HCT116 (cell line): Measurements from ENCODE around the gene RPL28. TPM values are rescaled to one million over a fixed set of nuclear protein-coding genes. Genes with fewer than 3 reads are reported as not detected.

ENCODE experiments used
- ATAC-seq: fragments of 200-7000 bp; cut with Tn5 transposase; 2 replicates; pipeline ENCODE4 v1.9.1; 2020; ENCODE audit warnings: mild to moderate bottlenecking, moderate library complexity
- BruUV-seq: library from RNA; stranded (reverse); fragments of 400-500 nt; replicated peaks from 2 replicates; lab custom pipeline; 2021; lab: Mats Ljungman, UMichigan
- CTCF ChIA-PET: fragments of 300-600 bp; sonication (Branson Sonifier 250); formaldehyde crosslinking; loops from one replicate; lab custom pipeline; 2021; ENCODE audit warnings: antibody characterized with exemption; lab: Charles Lee
- POLR2A ChIA-PET: fragments of 300-600, 350-600 bp; sonication (Branson Sonifier 250); formaldehyde crosslinking; loops from one replicate; lab custom pipeline; 2021; ENCODE audit warnings: antibody characterized with exemption; lab: Charles Lee
- RAD21 ChIA-PET, 2 experiments: fragments of 300-600 bp; sonication (Branson Sonifier 250); formaldehyde crosslinking; loops; one replicate each; lab custom pipeline; 2023; ENCODE audit warnings: low total read pairs in 2 of 2; ENCODE audit not compliant: uncharacterized antibody in 2 of 2, unreplicated experiment in 2 of 2, low non-redundant PET in 1 of 2; lab: Charles Lee
- DNase-seq: peaks from one replicate; pipeline ENCODE4 v3.0.0-alpha.2; 2010; ENCODE audit warnings: low read depth, low spot score
- H2AFZ ChIP-seq: fragments of 200-600 bp; shearing (Covaris generic), sonication (generic); 2 replicates; pipeline ENCODE4 v1.6.1; 2017; ENCODE audit warnings: low read depth, mixed run types, mixed read lengths, antibody characterized with exemption, low read length; ENCODE audit not compliant: poor library complexity, severe bottlenecking
- H3K27ac ChIP-seq: 2 replicates; pipeline ENCODE4 v1.5.1; 2012; ENCODE audit warnings: low read depth, low read length
- H3K27me3 ChIP-seq: fragments of 200-600 bp; sonication (generic); 2 replicates; pipeline ENCODE4 v1.6.1; 2016; ENCODE audit warnings: mixed run types, low read length, mixed read lengths; ENCODE audit not compliant: insufficient read depth
- H3K36me3 ChIP-seq, 2 experiments: fragments of 200-500 bp in 1 of 2; fragments of 200-600 bp in 1 of 2; sonication (Bioruptor generic) in 1 of 2; sonication (generic) in 1 of 2; 2 replicates each; pipeline versions ENCODE4 v1.5.1 to v1.6.1; 2014 to 2016; ENCODE audit warnings: low read length in 2 of 2, inconsistent platforms in 1 of 2, mixed read lengths in 1 of 2, mixed run types in 1 of 2; ENCODE audit not compliant: insufficient read depth in 2 of 2, control insufficient read depth in 1 of 2
- H3K4me1 ChIP-seq, 2 experiments: fragments of 200-600 bp in 1 of 2; sonication (generic) in 1 of 2; 2 replicates each; pipeline versions ENCODE4 v1.5.1 to v1.6.1; 2012 to 2017; ENCODE audit warnings: low read length in 2 of 2, inconsistent platforms in 1 of 2, mild to moderate bottlenecking in 1 of 2, mixed read lengths in 1 of 2, mixed run types in 1 of 2, moderate library complexity in 1 of 2; ENCODE audit not compliant: insufficient read depth in 2 of 2, control insufficient read depth in 1 of 2
- H3K4me2 ChIP-seq: fragments of 200-600 bp; sonication (generic); 2 replicates; pipeline ENCODE4 v1.6.1; 2017; ENCODE audit warnings: mixed run types, low read length, mixed read lengths
- H3K4me3 ChIP-seq, 2 experiments: fragments of 200-600 bp in 1 of 2; sonication (generic) in 1 of 2; replicated peaks in 1 of 2; 2 replicates each; pipeline ENCODE4 v1.5.1; 2011 to 2016; ENCODE audit warnings: low read length in 2 of 2, control low read depth in 1 of 2, low read depth in 1 of 2, mild to moderate bottlenecking in 1 of 2, mixed read lengths in 1 of 2, mixed run types in 1 of 2
- H3K79me2 ChIP-seq: fragments of 200-600 bp; sonication (generic); 2 replicates; pipeline ENCODE4 v1.6.1; 2017; ENCODE audit warnings: mild to moderate bottlenecking, mixed run types, low read length, moderate library complexity, mixed read lengths; ENCODE audit not compliant: insufficient read depth
- H3K9ac ChIP-seq: fragments of 200-600 bp; sonication (generic); 2 replicates; pipeline ENCODE4 v1.6.1; 2016; ENCODE audit warnings: low read length, mixed read lengths
- H3K9me2 ChIP-seq: fragments of 200-600 bp; sonication (generic), shearing (Covaris generic); 2 replicates; pipeline ENCODE4 v1.6.1; 2017; ENCODE audit warnings: mixed run types, mild to moderate bottlenecking, moderate library complexity; ENCODE audit not compliant: insufficient read depth
- H3K9me3 ChIP-seq, 2 experiments: fragments of 200-500 bp in 1 of 2; fragments of 200-600 bp in 1 of 2; sonication (Bioruptor generic) in 1 of 2; sonication (generic) in 1 of 2; 2 replicates each; pipeline ENCODE4 v1.6.1; 2014 to 2017; ENCODE audit warnings: low read length in 2 of 2, mixed read lengths in 2 of 2, inconsistent platforms in 1 of 2, low read depth in 1 of 2, mild to moderate bottlenecking in 1 of 2, mixed run types in 1 of 2, moderate library complexity in 1 of 2; ENCODE audit not compliant: control insufficient read depth in 1 of 2, insufficient read depth in 1 of 2
- H4K20me1 ChIP-seq: fragments of 200-600 bp; sonication (generic), shearing (Covaris generic); 2 replicates; pipeline ENCODE4 v1.6.1; 2017; ENCODE audit warnings: mixed run types, mild to moderate bottlenecking, moderate library complexity; ENCODE audit not compliant: insufficient read depth
- JUND ChIP-seq: IDR thresholded peaks from 2 replicates; pipeline ENCODE4 v1.6.1; 2012
- POLR2AphosphoS5 ChIP-seq: IDR thresholded peaks from 2 replicates; pipeline ENCODE4 v1.6.1; 2011; ENCODE audit warnings: mild to moderate bottlenecking, low read depth, low read length, moderate library complexity
- ZFX ChIP-seq: fragments of 450-650 bp; IDR thresholded peaks from 2 replicates; pipeline ENCODE4 v1.6.1; 2017
- intact Hi-C: fragments of 100-400 bp; cut with micrococcal nuclease; formaldehyde crosslinking; loops from 2 replicates; pipeline ENCODE4 v1.10.0; 2022
- total RNA-seq: library from RNA; stranded (reverse); gene quantifications from one replicate; pipeline ENCODE4 v1.2.1, GENCODE V29; 2021; ENCODE audit not compliant: unreplicated experiment
- TF ChIP-seq, protein P1 (sequence below): IDR thresholded peaks from 2 replicates; pipeline ENCODE4 v1.6.1; 2011; ENCODE audit warnings: mild to moderate bottlenecking, low read length, moderate library complexity; ENCODE audit not compliant: insufficient replicate concordance; ENCODE audit errors: extremely low read depth
- TF ChIP-seq, protein P2 (sequence below): IDR thresholded peaks from 2 replicates; pipeline ENCODE4 v1.6.1; 2012

RPL28 gene
- total RNA-seq, 1 experiment from 2014 or later, result 3,050 TPM

DNA sequence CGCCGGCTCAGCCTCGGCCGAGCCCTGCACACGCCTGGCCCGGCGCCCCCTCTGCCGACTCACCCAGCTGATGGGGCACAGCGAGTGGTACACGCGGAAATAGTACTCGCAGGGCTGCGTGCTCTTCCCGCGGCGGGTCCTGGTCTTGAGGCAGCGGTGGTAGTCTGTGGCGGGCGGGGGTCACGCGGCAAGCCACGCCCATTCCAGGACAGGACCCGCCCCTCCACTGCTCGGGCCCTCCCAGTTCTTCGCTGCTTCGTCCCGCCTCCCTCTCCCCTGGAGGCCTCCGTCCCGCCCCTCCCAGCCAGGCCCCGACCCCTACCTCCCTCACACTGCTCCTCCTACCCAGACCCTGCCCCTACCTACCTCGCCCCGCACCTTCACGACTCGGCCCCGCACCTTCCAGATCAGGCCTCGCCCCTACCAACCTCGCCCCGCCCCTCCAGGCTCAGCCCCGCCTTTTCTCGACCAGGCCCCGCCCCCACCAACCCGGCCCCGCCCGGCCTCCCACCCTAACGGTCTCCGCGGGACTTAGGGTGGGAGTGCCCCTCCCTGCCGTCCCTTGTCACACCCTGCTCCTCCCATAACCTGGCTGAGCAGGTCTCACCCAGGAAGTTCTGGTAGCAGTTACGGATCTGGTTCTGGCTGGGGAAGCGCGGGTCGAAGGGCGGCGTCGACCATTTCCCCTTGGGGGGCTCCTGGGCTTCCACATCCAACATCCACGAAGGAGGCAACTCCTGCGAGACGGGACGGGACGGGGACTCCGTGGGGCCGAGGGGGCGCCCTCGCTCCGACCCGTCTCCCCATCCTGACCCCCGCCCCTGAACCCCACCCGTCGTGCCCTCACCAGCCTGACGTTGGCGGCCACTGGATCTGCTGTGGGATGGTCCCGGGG is 31.7 kb upstream of the RPL28 start:
- Histone ChIP-seq H3K4me1 (peaks cover 2 to 42% of the 10 kb centered on the region in 2 experiments; a peak in 3 of 4 replicates), H3K4me2 (peak overlapping the region; percentile 92), H3K27ac (peak overlapping the region; percentile 36; the same call in 1 of the 2 replicates), H4K20me1 (no peaks in the 10 kb centered on the region), H3K9ac (peak overlapping the region; percentile 59), H3K4me3 (peak overlapping the region; percentile 46 to 61), H3K9me3 (no peaks in the 10 kb centered on the region), H3K36me3 (no peaks in the 10 kb centered on the region), H2AFZ (peak overlapping the region; percentile 61), H3K27me3 (no peaks in the 10 kb centered on the region), H3K79me2 (no peaks in the 10 kb centered on the region), H3K9me2 (no peaks in the 10 kb centered on the region)
- ChIA-PET CTCF (no interaction called here), POLR2A (no interaction called here), RAD21 (no interaction called here)
- intact Hi-C loops, result no loop called here
- BruUV-seq, result no TSS peak
- DNase-seq, result peak; percentile 23
- TF ChIP-seq JUND, result no peak
- peak; percentile 41; the same call in 1 of the 2 replicates for TF ChIP-seq POLR2AphosphoS5
- peak; percentile 91 for ATAC-seq

DNA sequence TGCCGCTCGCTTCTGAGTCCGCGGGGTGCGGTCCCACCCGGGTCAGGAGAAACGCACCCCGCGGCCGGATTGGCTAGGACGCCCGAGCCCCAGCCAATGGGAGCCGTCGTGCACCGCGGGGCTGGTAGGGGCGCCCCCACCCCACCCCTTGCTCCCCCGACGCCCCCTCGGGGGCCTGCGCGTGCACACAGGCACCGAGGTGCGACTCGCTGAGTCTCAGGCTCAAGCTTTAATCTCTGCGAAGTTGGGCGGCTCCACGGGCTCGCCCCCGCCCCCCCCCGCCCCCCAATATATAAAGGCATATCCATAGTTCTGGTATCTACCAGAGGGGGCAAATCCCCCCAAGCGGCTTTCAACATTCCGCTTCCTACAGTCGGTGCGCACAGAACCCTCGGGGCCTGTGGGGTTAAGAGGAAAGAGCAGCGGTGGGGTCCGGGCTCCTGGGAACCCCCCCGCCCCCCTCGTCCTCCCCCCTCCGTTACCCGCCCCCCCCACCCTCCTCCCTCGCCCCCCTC is 31.0 kb upstream of the RPL28 start, which contains the start of gene COX6B2:
Gene COX6B2 (minus strand): TSS at position 22 of the 515 bp plus-strand sequence. CDS start 198 bp downstream, outside the sequence.
- H3K9me3 ChIP-seq, result no peaks in the 10 kb centered on the region
- H3K9ac ChIP-seq, result peak within 1 kb of the TSS; percentile 59
- H3K9me2 ChIP-seq, result no peaks in the 10 kb centered on the region
- no peaks in the 10 kb centered on the region for H3K27me3 ChIP-seq
- BruUV-seq, result no TSS peak
- no peaks in the 10 kb centered on the region for H3K36me3 ChIP-seq
- TF ChIP-seq, protein P1, sequence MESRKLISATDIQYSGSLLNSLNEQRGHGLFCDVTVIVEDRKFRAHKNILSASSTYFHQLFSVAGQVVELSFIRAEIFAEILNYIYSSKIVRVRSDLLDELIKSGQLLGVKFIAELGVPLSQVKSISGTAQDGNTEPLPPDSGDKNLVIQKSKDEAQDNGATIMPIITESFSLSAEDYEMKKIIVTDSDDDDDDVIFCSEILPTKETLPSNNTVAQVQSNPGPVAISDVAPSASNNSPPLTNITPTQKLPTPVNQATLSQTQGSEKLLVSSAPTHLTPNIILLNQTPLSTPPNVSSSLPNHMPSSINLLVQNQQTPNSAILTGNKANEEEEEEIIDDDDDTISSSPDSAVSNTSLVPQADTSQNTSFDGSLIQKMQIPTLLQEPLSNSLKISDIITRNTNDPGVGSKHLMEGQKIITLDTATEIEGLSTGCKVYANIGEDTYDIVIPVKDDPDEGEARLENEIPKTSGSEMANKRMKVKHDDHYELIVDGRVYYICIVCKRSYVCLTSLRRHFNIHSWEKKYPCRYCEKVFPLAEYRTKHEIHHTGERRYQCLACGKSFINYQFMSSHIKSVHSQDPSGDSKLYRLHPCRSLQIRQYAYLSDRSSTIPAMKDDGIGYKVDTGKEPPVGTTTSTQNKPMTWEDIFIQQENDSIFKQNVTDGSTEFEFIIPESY, result no peak
- TF ChIP-seq ZFX (no peak), JUND (no peak)
- TF ChIP-seq, protein P2, sequence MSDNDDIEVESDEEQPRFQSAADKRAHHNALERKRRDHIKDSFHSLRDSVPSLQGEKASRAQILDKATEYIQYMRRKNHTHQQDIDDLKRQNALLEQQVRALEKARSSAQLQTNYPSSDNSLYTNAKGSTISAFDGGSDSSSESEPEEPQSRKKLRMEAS, result no peak
- ChIA-PET CTCF (no interaction called here), POLR2A (no interaction called here), RAD21 (no interaction called here)
- intact Hi-C loops, result no loop called here
- no peaks in the 10 kb centered on the region for H4K20me1 ChIP-seq
- H3K27ac ChIP-seq, result peak within 1 kb of the TSS; percentile 36; the same call in 1 of the 2 replicates
- ATAC-seq (0 out of 2 replicates have a peak, but pooled peaks have one; percentile 6), DNase-seq (no peak)
- peak within 1 kb of the TSS; percentile 92 for H3K4me2 ChIP-seq
- H3K4me1 ChIP-seq, result peaks cover 2 to 42% of the 10 kb centered on the region in 2 experiments; a peak in 3 of 4 replicates
- no peaks in the 10 kb centered on the region for H3K79me2 ChIP-seq
- peak within 1 kb of the TSS; percentile 46 to 61 for H3K4me3 ChIP-seq
- H2AFZ ChIP-seq, result peak within 1 kb of the TSS; percentile 61
